Pancreas (tissue), 10 donors: ENCODE results near the gene TRAFD1. TPM values are rescaled to one million over a fixed set of nuclear protein-coding genes. Genes with fewer than 3 reads are reported as not detected.

ENCODE experiments used
- ATAC-seq, 4 donors: fragments of 200-7000 bp; cut with Tn5 transposase; one replicate each; pipeline versions ENCODE4 v1.8.0 to v1.9.1; 2020; ENCODE audit warnings: mild to moderate bottlenecking in 4 of 4, moderate library complexity in 4 of 4
- DNase-seq, 6 donors: peaks; one replicate each; pipeline ENCODE4 v3.0.0-alpha.2; 2020
- FAIRE-seq: peaks from 2 replicates; lab custom pipeline; 2012; peaks lifted over from hg19 to GRCh38; lab: Jason Lieb, UNC
- H3K27ac ChIP-seq, 4 donors: fragments of 200-600 bp; sonication (generic); 1 replicate in 3 of 4; 2 replicates in 1 of 4; pipeline versions ENCODE4 v1.5.0 to v1.8.0; 2020
- H3K27me3 ChIP-seq, 4 donors: fragments of 200-600 bp; one replicate each; pipeline ENCODE4 v1.8.0; 2021
- H3K36me3 ChIP-seq, 3 donors: fragments of 200-600 bp; sonication (generic) in 1 of 3; one replicate each; pipeline versions ENCODE4 v1.5.0 to v1.8.0; 2020 to 2021
- H3K4me1 ChIP-seq, 3 donors: fragments of 200-600 bp; one replicate each; pipeline ENCODE4 v1.8.0; 2021
- H3K4me3 ChIP-seq, 4 donors: fragments of 200-600 bp; sonication (generic) in 2 of 4; one replicate each; pipeline versions ENCODE4 v1.5.0 to v1.8.0; 2020 to 2021
- H3K9me3 ChIP-seq, 4 donors: fragments of 200-600 bp; one replicate each; pipeline ENCODE4 v1.8.0; 2021
- CTCF ChIP-seq, 4 donors: fragments of 200-600 bp; sonication (generic) in 3 of 4; IDR thresholded peaks; one replicate each; pipeline versions ENCODE4 v1.5.0 to v1.8.0; 2021; ENCODE audit warnings: antibody characterized with exemption in 4 of 4
- WGBS, 2 donors: extraction: QIAGEN DNeasy Blood & Tissue Kit; methylation state at CpG; one replicate each; pipeline ENCODE4 v1.1.7; 2013; 5-methylcytosine and 5-hydroxymethylcytosine counted together
- intact Hi-C, 3 donors: fragments of 100-400 bp; cut with DNase I; formaldehyde crosslinking; loops; one replicate each; pipeline versions ENCODE4 v1.11.1 to v1.14.2; 2022
- polyA plus RNA-seq, 2 donors: library from polyadenylated mRNA; stranded (reverse); fragments of 200-250 nt; gene quantifications; one replicate each; pipeline ENCODE4 v1.2.3, GENCODE V29; 2013
- total RNA-seq, 6 donors: library from RNA; stranded (reverse); fragmentation: NEBNext Ultra II Directional in 4 of 6; extraction: Animal tissue kit (Norgen Biotek cat#: 25700) in 4 of 6; gene quantifications; one replicate each; pipeline versions ENCODE4 v1.2.1 to v1.2.4, GENCODE V29; 2021 to 2023
- donor health status: healthy with polysubstance abuse.
- donor health status: DM: no; HTN: no; CAD: no; lungs with moderate emphysema.
- donor health status: DM: no; HTN: no; CAD: no.
- donor health status: control.
- donor health status: control.
- donor health status: Bipolar disorder and iron deficiency.
- donor health status: DM: yes; HTN: yes; CAD: no.
- donor health status: DM: no; HTN: no; CAD: no.
- donor health status: DM: no; HTN: no; CAD: no.
- donor health status: DM: yes; HTN: yes; CAD: no.

Gene TRAFD1
- total and polyA plus RNA-seq, 8 donors, result 5.9 to 18.2 (median 8.5) TPM

GRCh38 chr12:112188130-112188830, 62.9 kb downstream of the TRAFD1 start:
- peaks cover 0 to 41% (median 0%) of the 10 kb centered on the region in 3 donors for H3K36me3 ChIP-seq
- TF ChIP-seq CTCF (IDR thresholded peaks at IDR 0.05), result no peak
- H3K27ac ChIP-seq, result no peak overlapping the region
- DNase-seq (no peak), ATAC-seq (no peak), FAIRE-seq (no peak)
- no peaks in the 10 kb centered on the region for H3K27me3 ChIP-seq
- H3K4me1 ChIP-seq, result no peaks in the 10 kb centered on the region
- H3K9me3 ChIP-seq, result no peaks in the 10 kb centered on the region
- intact Hi-C loops, result no loop called here
- no peak overlapping the region for H3K4me3 ChIP-seq
- WGBS, 2 donors, result 90 to 94% methylated on average over 9 of the region's 9 CpGs

- Histone ChIP-seq H3K9me3 (no peaks in the 10 kb centered on the region), H3K27me3 (no peaks in the 10 kb centered on the region), H3K27ac (no peak overlapping the region), H3K4me1 (no peaks in the 10 kb centered on the region), H3K4me3 (no peak overlapping the region), H3K36me3 (peaks cover 0 to 38% (median 7%) of the 10 kb centered on the region in 3 donors)
- DNase-seq (peak in 5 of 6 donors; percentile 32 to 64 (median 47)), ATAC-seq (peak in 3 of 4 donors; percentile 59 to 79 (median 79)), FAIRE-seq (no peak)
- no peak for TF ChIP-seq CTCF (IDR thresholded peaks at IDR 0.05)
- WGBS, 2 donors, result 52 to 58% methylated on average over 5 of the region's 5 CpGs
- intact Hi-C loops, result loop anchor here in 1 of 3 donors (10.0 kb wide), 1 partner anchor 194 kb away; the partner anchor contains the start of gene HECTD4
Measured at GRCh38 chr12:112190231-112191025, 65.1 kb downstream of the TRAFD1 start.

- TF ChIP-seq CTCF (IDR thresholded peaks at IDR 0.05), result no peak
- Histone ChIP-seq H3K27ac (no peak overlapping the region), H3K4me1 (no peaks in the 10 kb centered on the region), H3K36me3 (peaks cover 0 to 38% (median 7%) of the 10 kb centered on the region in 3 donors), H3K27me3 (no peaks in the 10 kb centered on the region), H3K9me3 (no peaks in the 10 kb centered on the region), H3K4me3 (no peak overlapping the region)
- DNase-seq, result no peak
- no peak for FAIRE-seq
- no peak for ATAC-seq
- intact Hi-C loops, result loop anchor here in 1 of 3 donors (10.0 kb wide), 1 partner anchor 194 kb away; the partner anchor contains the start of gene HECTD4
- WGBS, 2 donors, result 64 to 65% methylated on average over 2 of the region's 2 CpGs
Measured at GRCh38 chr12:112191201-112191600, 65.8 kb downstream of the TRAFD1 start.

GRCh38 chr12:112191840-112192321, 66.5 kb downstream of the TRAFD1 start:
- Histone ChIP-seq H3K27me3 (no peaks in the 10 kb centered on the region), H3K4me3 (no peak overlapping the region), H3K4me1 (no peaks in the 10 kb centered on the region), H3K27ac (no peak overlapping the region), H3K9me3 (no peaks in the 10 kb centered on the region), H3K36me3 (peaks cover 0 to 38% (median 7%) of the 10 kb centered on the region in 3 donors)
- no peak for TF ChIP-seq CTCF (IDR thresholded peaks at IDR 0.05)
- DNase-seq, result no peak
- ATAC-seq, result no peak
- no peak for FAIRE-seq
- intact Hi-C loops, result loop anchor here in 1 of 3 donors (10.0 kb wide), 1 partner anchor 193 kb away; the partner anchor contains the start of gene HECTD4
- WGBS, 2 donors, result 68 to 75% methylated on average over 4 of the region's 4 CpGs
